ENCODE measurements around the gene ATP6V0E2.

Gene ATP6V0E2

GRCh38 chr7:149838992-149839408, 34.8 kb upstream of the ATP6V0E2 start:
- in situ Hi-C loops (cut with MboI; ENCODE audit: low pct_unique_long_range_greater_than_20kb, low sequenced_read_pairs, unreplicated experiment) = no loop called here
- DNase-seq (ENCODE audit: low spot score) = no peak
- no peak for TF ChIP-seq CTCF (IDR thresholded peaks at IDR 0.05; ENCODE audit: extremely low read depth, insufficient read depth, missing control alignments)

- in situ Hi-C loops (cut with MboI; ENCODE audit: low pct_unique_long_range_greater_than_20kb, low sequenced_read_pairs, unreplicated experiment) = no loop called here
- no peak for DNase-seq (ENCODE audit: low spot score)
These were observed 33.8 kb upstream of the ATP6V0E2 start for GRCh38 chr7:149839933-149840332.

GRCh38 chr7:149843566-149843965, 30.2 kb upstream of the ATP6V0E2 start:
- TF ChIP-seq CTCF (IDR thresholded peaks at IDR 0.05; ENCODE audit: extremely low read depth, insufficient read depth, missing control alignments) = no peak
- no peak for DNase-seq (ENCODE audit: low spot score)
- in situ Hi-C loops (cut with MboI; ENCODE audit: low pct_unique_long_range_greater_than_20kb, low sequenced_read_pairs, unreplicated experiment) = no loop called here

More at GRCh38 chr7:149839933-149840332, 33.8 kb upstream of the ATP6V0E2 start:
- no peak for TF ChIP-seq CTCF (IDR thresholded peaks at IDR 0.05; ENCODE audit: extremely low read depth, insufficient read depth, missing control alignments)

GRCh38 chr7:149844445-149844844, 29.3 kb upstream of the ATP6V0E2 start:
- DNase-seq (ENCODE audit: low spot score) = no peak
- no peak for TF ChIP-seq CTCF (IDR thresholded peaks at IDR 0.05; ENCODE audit: extremely low read depth, insufficient read depth, missing control alignments)
- in situ Hi-C loops (cut with MboI; ENCODE audit: low pct_unique_long_range_greater_than_20kb, low sequenced_read_pairs, unreplicated experiment) = no loop called here

- no peak for TF ChIP-seq CTCF (IDR thresholded peaks at IDR 0.05; ENCODE audit: extremely low read depth, insufficient read depth, missing control alignments)
- in situ Hi-C loops (cut with MboI; ENCODE audit: low pct_unique_long_range_greater_than_20kb, low sequenced_read_pairs, unreplicated experiment) = no loop called here
- no peak for DNase-seq (ENCODE audit: low spot score)
These were observed 28.4 kb upstream of the ATP6V0E2 start for GRCh38 chr7:149845257-149845980.

GRCh38 chr7:149846021-149846420, 27.7 kb upstream of the ATP6V0E2 start:
- in situ Hi-C loops (cut with MboI; ENCODE audit: low pct_unique_long_range_greater_than_20kb, low sequenced_read_pairs, unreplicated experiment) = no loop called here
- TF ChIP-seq CTCF (IDR thresholded peaks at IDR 0.05; ENCODE audit: extremely low read depth, insufficient read depth, missing control alignments) = no peak
- no peak for DNase-seq (ENCODE audit: low spot score)

All from GM13977 (cell line).